ENCODE measurements around the gene RANBP3L. TPM values are rescaled to one million over a fixed set of nuclear protein-coding genes. Genes with fewer than 3 reads are reported as not detected.

The RANBP3L gene
- total and polyA plus RNA-seq, 9 donors: 0.17 to 3.1 (median 0.94) TPM

GRCh38 chr5:36264202-36264760 lies 37.4 kb downstream of the RANBP3L start:
- Histone ChIP-seq H3K36me3 (no peaks in the 10 kb centered on the region), H3K27ac (no peak overlapping the region), H3K27me3 (no peaks in the 10 kb centered on the region), H3K4me1 (ENCODE audit: insufficient read depth) (no peaks in the 10 kb centered on the region), H3K4me3 (no peak overlapping the region), H3K9me3 (no peaks in the 10 kb centered on the region)
- DNase-seq: no peak
- WGBS, 3 donors: 86 to 95% (median 89%) methylated on average over 4 of the region's 4 CpGs
- TF ChIP-seq POLR2A (IDR thresholded peaks at IDR 0.05) (no peak), EP300 (IDR thresholded peaks at IDR 0.05) (no peak)
- TF ChIP-seq, protein P1, sequence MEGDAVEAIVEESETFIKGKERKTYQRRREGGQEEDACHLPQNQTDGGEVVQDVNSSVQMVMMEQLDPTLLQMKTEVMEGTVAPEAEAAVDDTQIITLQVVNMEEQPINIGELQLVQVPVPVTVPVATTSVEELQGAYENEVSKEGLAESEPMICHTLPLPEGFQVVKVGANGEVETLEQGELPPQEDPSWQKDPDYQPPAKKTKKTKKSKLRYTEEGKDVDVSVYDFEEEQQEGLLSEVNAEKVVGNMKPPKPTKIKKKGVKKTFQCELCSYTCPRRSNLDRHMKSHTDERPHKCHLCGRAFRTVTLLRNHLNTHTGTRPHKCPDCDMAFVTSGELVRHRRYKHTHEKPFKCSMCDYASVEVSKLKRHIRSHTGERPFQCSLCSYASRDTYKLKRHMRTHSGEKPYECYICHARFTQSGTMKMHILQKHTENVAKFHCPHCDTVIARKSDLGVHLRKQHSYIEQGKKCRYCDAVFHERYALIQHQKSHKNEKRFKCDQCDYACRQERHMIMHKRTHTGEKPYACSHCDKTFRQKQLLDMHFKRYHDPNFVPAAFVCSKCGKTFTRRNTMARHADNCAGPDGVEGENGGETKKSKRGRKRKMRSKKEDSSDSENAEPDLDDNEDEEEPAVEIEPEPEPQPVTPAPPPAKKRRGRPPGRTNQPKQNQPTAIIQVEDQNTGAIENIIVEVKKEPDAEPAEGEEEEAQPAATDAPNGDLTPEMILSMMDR (IDR thresholded peaks at IDR 0.05): no peak
- intact Hi-C loops (cut with DNase I): loop anchor here in 2 of 4 donors (10.0 kb wide), 2 partner anchors 131 to 141 kb away; no protein-coding TSS in a partner anchor

GRCh38 chr5:36261186-36261585 lies 40.5 kb downstream of the RANBP3L start:
- H3K27ac ChIP-seq: no peak overlapping the region
- no peaks in the 10 kb centered on the region for H3K36me3 ChIP-seq
- no peak for DNase-seq
- no peaks in the 10 kb centered on the region for H3K9me3 ChIP-seq
- TF ChIP-seq POLR2A (IDR thresholded peaks at IDR 0.05): no peak
- TF ChIP-seq, protein P1 (IDR thresholded peaks at IDR 0.05): no peak
- TF ChIP-seq EP300 (IDR thresholded peaks at IDR 0.05): no peak
- H3K4me1 ChIP-seq (ENCODE audit: insufficient read depth): no peaks in the 10 kb centered on the region
- 87 to 92% (median 88%) methylated on average over 6 of the region's 6 CpGs for WGBS, 3 donors
- no peak overlapping the region for H3K4me3 ChIP-seq
- intact Hi-C loops (cut with DNase I): loop anchor here in 2 of 4 donors (10.0 kb wide), 2 partner anchors 134 to 144 kb away; no protein-coding TSS in a partner anchor
- H3K27me3 ChIP-seq: no peaks in the 10 kb centered on the region

DNA sequence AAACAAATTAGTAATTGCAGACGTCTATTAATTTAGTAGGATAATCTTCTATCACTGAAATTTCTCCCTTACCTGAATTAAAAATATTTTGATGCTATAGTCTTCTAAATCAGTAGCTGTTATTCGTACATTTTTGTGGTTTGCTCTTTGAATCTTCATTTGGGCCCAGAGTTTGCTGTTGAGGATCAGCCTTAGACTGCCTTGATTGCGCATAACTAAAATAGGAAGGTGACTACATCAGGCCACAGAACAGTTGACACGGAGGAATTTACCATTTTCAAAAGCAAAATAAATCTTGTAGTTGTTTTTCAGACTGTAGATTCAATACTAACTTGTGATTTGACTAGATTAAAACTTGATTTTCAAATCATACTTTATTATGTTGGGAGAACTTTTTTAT lies 48.1 kb downstream of the RANBP3L start:
- 64 to 67% (median 64%) methylated on average over 4 of the region's 4 CpGs for WGBS, 3 donors
- Histone ChIP-seq H3K27ac (no peak overlapping the region), H3K4me1 (ENCODE audit: insufficient read depth) (no peaks in the 10 kb centered on the region), H3K4me3 (no peak overlapping the region), H3K27me3 (no peaks in the 10 kb centered on the region), H3K36me3 (no peaks in the 10 kb centered on the region), H3K9me3 (no peaks in the 10 kb centered on the region)
- intact Hi-C loops (cut with DNase I): no loop called here
- TF ChIP-seq, protein P1 (IDR thresholded peaks at IDR 0.05): no peak
- no peak for TF ChIP-seq POLR2A (IDR thresholded peaks at IDR 0.05)
- TF ChIP-seq EP300 (IDR thresholded peaks at IDR 0.05): no peak
- DNase-seq: no peak

GRCh38 chr5:36252722-36253365 lies 48.9 kb downstream of the RANBP3L start:
- H3K9me3 ChIP-seq: no peaks in the 10 kb centered on the region
- peak overlapping the region in 1 of 2 donors; percentile 13 for H3K27ac ChIP-seq
- 47 to 49% (median 47%) methylated on average over 3 of the region's 3 CpGs for WGBS, 3 donors
- no peak overlapping the region for H3K4me3 ChIP-seq
- H3K4me1 ChIP-seq (ENCODE audit: insufficient read depth): no peaks in the 10 kb centered on the region
- intact Hi-C loops (cut with DNase I): no loop called here
- no peak for DNase-seq
- H3K27me3 ChIP-seq: no peaks in the 10 kb centered on the region
- H3K36me3 ChIP-seq: no peaks in the 10 kb centered on the region
- no peak for TF ChIP-seq EP300 (IDR thresholded peaks at IDR 0.05)

- no peak for DNase-seq
- Histone ChIP-seq H3K9me3 (no peaks in the 10 kb centered on the region), H3K4me3 (no peak overlapping the region), H3K27me3 (no peaks in the 10 kb centered on the region), H3K27ac (peak overlapping the region in 1 of 2 donors; percentile 50), H3K36me3 (no peaks in the 10 kb centered on the region), H3K4me1 (ENCODE audit: insufficient read depth) (no peaks in the 10 kb centered on the region)
- TF ChIP-seq, protein P1 (IDR thresholded peaks at IDR 0.05): no peak
- TF ChIP-seq POLR2A (IDR thresholded peaks at IDR 0.05): no peak
- TF ChIP-seq EP300 (IDR thresholded peaks at IDR 0.05): no peak
- intact Hi-C loops (cut with DNase I): no loop called here
- whole genome bisulfite sequencing, 3 donors: 93 to 96% (median 94%) methylated on average over 3 of the region's 3 CpGs
These were observed 50.5 kb downstream of the RANBP3L start for GRCh38 chr5:36251218-36251617.
